Lung microvascular endothelial cell (primary cell): ENCODE data around the gene SGPL1. TPM values are rescaled to one million over a fixed set of nuclear protein-coding genes. Genes with fewer than 3 reads are reported as not detected.
A peak's percentile ranks its signal among the peaks of the same experiment; 100 is the strongest.
"Not testable (repeated sequence)": the region's sequence is repeated elsewhere in the genome, so short reads cannot be mapped to it uniquely, and the experiment has no call there.

Experiments
- DNase-seq, 2 donors: peaks; one replicate each; pipeline versions ENCODE4 v3.0.0 to v3.0.0-alpha.2; 2010; ENCODE audit warnings: low read depth in 2 of 2
- total RNA-seq: library from RNA; depleted of rRNA; stranded (reverse); fragments of >200 nt; gene quantifications from 2 replicates; pipeline ENCODE4 v1.2.1, GENCODE V29; 2014

Gene SGPL1
- 8.1 and 16.5 TPM in 2 replicates for total RNA-seq

GRCh38 chr10:70815504-70816219 lies at the start of gene SGPL1:
SGPL1 (plus strand) TSS chr10:70815948; CDS start chr10:70816854, 906 bp downstream.
- DNase-seq, result peak; percentile 81 to 86

- DNase-seq, result not testable (repeated sequence)
Measured at GRCh38 chr10:70768026-70768685, 47.6 kb upstream of the SGPL1 start.

DNA sequence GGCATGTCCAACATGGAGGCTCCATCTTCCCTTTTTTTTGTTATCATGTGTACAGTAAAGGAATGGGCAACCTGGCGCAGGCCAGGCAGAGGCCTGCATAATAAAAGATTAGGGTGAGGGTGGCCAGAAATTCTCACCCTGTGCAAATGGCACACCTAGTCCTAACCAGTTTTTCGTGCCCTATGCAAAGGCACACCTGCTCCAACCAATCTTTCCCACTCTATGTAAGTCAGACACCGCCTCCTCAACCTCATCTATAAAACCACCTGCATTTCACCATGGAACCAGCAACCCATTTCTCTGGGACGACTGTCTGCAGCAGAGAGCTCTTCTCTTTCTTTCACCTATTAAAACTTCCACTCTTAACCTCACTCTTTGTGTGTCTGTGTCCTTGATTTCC lies 46.6 kb upstream of the SGPL1 start:
- no peak for DNase-seq

- DNase-seq, result no peak
Measured at GRCh38 chr10:70770001-70770400, 45.7 kb upstream of the SGPL1 start.

GRCh38 chr10:70770516-70770915 lies 45.2 kb upstream of the SGPL1 start:
- not testable (repeated sequence) for DNase-seq

DNA sequence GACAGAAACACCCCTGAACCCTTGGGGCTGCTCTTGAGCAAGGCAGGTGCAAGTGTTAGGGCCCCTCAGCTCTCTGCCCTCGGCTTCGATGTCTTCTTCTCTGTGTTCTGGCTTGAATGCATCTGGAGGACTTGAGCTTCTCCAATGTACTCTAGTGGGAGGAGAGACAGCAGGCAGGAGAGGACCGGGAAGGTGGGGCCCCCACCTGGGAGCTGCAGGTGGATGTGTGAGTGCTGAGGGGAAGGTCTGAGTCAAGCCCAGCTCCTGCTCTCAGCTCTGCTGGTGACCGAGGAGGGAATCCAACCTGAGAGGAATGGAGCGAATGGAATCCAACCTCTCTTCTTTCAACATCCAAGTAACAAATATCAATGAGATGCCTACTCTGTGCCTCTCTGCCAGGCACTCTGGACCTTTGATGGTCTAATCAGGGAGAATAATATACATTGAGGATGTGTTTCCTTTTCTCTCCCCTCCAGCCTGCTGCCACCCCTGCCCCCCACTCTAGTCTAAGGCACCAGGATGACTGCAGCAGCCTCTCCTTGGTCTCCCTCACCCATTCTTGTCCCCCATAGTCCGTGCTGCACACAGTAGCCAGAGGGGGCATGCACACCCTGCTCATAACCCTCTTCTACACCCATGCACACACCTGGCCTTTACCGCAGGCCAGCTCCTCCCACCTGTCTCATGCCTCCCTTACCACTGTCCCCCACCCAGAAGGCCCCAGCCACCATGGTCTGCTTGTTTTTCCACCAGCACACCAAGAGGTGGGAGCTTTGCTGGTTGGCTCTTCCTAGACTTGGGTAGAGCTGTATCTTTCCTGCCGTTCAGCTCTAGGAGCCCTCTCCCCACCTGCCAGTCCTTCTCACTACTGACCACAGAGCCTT lies 44.2 kb upstream of the SGPL1 start:
- DNase-seq, result no peak

DNA sequence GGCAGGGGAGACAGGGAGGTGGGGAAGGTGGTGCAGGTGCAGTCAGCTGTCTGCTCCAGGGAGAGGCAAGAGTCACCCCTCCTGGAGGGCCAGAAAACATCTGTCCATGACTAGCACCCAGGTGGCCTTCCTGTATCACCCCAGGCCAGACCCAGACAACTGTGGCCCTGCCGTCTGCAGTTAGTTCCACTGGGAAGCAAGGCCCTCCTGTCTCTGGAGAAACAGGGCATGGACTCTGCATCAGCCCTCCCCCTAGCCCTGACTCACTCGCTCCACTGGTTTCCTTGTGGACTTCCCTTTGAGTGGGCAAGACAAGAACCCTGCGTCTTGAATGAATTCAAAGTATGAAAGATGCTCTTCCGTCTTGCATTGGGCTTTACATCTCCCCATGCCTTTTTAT lies 43.1 kb upstream of the SGPL1 start:
- DNase-seq, result no peak

- no peak for DNase-seq
Measured at GRCh38 chr10:70773461-70773860, 42.3 kb upstream of the SGPL1 start.

- no peak for DNase-seq
Measured at GRCh38 chr10:70773965-70774809, 41.6 kb upstream of the SGPL1 start.

DNA sequence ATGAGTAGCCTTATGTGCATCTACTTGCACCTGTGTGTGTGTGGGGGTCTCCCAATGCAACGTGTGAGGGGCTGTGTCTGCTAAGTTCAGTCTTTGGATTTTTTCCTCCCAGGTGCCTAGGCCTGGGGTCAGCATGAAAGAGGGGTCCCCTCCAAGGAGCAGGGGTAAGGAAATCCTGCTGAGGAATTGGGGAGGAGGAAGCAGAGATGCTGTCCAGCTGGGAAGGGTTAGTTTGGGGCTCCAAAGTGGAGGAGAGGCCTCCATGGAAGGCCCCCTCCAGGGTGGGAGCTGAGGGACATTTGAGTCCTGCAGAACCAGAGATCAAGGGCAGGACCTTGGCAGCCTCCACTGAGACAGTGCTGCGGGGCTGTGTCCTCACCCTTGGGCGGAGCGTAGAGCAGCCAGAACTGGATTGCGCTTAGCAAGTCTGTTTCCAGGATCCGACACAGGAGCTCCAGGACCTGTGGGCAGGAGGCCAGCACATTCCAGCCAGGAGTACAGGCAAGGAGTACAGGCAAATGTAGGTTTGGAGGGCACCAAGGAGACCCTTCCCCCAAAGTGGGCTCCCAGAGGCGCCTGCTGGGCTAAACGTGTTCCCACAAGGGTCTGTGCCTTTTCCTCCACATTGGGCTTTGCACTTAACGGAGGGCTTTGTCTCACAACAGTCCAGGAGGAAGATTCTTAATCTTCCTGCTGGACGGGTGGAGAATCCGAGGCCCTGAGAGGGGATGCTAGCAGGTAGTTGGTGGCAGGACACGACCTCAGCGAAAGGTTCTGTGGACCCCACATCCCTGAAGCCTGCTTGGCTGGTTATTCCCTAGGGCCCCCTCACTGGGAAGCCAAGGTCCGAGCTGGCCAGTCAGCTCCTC lies 40.7 kb upstream of the SGPL1 start:
- DNase-seq, result no peak

DNA sequence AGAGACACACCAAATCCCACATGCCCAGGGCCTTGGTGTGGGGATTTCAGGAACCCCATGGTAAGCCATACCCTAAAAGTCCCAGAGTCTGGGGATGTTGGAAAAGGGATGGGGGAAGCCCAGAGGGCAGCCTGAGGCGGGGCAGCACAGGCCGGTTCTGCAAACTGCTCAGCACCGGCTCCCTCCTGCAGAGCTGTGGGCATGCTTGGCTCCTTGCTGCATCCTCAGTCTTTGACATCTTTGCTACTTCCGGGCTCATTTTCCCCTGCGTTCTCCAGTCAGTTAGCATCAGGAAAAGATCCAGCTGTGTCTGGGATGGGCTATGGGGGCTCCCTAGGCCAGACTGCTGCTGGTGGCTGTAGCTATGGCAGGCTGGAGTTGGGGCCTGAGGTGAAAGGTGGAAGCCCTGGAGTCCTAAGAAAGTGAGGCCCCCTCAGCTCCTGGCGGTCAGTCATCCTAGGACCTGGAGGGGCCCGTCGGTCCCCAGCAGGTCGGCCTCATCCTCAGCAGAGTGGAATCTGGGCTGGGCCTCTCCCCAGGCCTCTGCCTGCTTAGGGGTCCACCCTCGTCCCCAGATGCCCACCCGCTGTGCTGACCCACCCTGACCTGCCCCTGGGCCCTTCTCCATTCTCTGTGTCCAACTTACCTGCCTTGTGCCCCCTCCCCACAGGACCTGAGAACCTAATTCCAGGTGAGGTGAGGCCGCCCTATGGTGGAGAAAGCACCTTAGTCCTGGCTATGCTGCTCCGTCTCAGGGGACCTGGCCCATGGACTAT lies 39.9 kb upstream of the SGPL1 start:
- DNase-seq, result no peak

- DNase-seq, result no peak
Measured at GRCh38 chr10:70776455-70777005, 39.2 kb upstream of the SGPL1 start.

GRCh38 chr10:70777063-70777875 lies 38.5 kb upstream of the SGPL1 start:
- no peak for DNase-seq

DNA sequence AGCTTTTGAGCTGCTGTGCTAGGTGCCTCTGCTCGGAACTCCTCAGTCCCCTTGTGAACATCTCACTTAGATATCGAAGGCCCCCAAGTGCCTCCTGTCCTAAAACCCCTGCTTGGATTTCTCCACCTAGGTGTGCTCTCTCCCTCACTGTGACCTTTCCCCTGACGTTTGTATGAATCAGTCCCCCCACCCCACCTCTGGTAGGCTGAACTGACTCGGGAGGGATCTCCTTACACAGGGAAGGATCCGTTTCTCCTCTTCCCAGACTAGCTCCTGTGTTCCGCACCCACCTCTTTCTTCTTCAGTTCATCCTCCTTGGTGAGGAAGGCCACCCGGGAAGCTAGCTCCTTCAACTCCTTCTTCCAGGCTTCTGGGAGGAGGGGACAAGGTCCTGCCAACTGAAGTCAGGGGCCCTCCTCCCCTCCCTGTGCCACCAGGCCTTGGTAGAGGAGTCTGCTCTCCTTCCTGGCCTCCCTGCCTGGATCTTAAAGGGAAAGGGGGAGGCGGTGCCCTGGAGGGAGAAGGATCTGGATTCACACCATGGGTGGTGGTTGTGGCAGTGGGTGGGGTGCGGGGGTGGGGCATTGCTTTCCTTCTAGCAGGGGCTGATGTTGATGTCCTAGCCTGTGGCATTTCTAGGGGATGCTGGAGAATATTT lies 37.4 kb upstream of the SGPL1 start:
- DNase-seq, result no peak

DNA sequence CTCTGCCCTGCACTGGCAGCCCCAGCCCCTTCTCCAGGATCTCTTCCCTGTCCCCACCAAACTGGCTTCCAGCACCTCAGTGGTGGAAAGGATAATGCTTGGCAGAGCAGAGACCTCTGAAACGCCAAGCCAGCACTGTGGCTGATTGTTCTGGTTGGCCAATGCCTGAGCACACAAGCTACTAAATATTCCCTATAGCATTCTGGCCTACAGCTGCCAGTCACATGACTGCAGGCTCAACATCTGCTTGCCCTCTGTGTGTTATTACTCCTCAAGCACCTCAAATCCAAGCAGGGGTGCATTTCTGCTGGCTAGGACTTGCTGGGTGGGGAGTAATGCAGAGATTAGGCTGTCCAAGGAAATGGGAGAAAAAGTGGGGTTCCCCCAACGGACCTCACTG lies 36.7 kb upstream of the SGPL1 start:
- no peak for DNase-seq

DNA sequence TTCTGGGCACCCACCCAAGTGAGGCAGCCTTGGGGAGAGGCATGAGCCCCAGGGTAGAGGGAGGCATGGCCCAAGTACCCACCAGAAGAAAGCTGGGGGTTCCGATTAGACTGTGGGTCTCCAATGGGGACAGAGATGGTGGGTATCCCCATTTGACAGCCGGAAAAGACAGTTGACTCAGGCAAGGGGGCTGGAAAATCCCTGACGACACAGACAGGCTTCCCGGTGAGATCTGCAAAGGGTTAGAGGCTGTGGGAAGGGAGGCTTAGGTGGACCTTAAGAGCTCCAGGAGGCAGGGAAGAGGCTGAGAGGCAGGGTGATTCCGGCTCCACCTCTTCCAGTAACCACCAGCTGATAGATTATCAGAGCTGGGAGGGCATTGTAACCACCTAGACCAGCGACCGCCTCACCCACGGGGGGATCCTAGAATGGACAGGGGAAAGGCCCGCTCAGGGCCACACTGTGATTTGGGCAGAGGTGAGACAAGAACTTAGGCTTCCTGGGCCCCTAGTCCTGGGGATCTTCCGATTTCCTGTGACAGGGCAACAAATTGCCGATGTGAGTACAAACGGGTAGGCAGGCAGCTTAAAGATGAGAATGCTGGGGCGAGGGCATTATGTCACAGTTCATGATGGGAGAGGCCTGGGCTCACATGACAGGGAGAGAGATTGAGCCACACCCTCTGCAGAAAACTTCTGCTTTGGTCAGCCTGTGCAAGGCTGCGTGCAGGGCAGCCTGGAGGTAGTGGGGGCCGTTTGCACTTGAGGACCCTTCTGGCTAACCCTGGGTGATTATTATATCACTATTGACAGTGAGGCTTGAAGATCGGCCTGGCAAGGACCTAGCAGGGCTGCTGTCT lies 36.0 kb upstream of the SGPL1 start:
- DNase-seq, result no peak

- no peak for DNase-seq
Measured at GRCh38 chr10:70780370-70780760, 35.4 kb upstream of the SGPL1 start.
